GM19324 (cell line): Measurements from ENCODE around the gene CEL.
A peak's percentile ranks its signal among the peaks of the same experiment; 100 is the strongest.
"Not testable (repeated sequence)": the region's sequence is repeated elsewhere in the genome, so short reads cannot be mapped to it uniquely, and the experiment has no call there.

Experiments
- ATAC-seq: cut with Tn5 transposase; IDR thresholded peaks from one replicate; pipeline ENCODE4 v1.9.1; 2021; ENCODE audit warnings: mild to moderate bottlenecking, moderate library complexity; ENCODE audit not compliant: unreplicated experiment, low FRiP score

The CEL gene

GRCh38 chr9:133061764-133062145 lies at the start of gene CEL:
Gene CEL, plus strand, starts transcription at chr9:133061981. Its CDS starts 22 bp downstream, at chr9:133062003.
- not testable (repeated sequence) for ATAC-seq

- ATAC-seq = no peak
These were observed 47.1 kb upstream of the CEL start for GRCh38 chr9:133014696-133015095.

- ATAC-seq = no peak
These were observed 38.5 kb upstream of the CEL start for GRCh38 chr9:133023117-133023890.

- no peak for ATAC-seq
These were observed 35.4 kb upstream of the CEL start for GRCh38 chr9:133026426-133026825.

GRCh38 chr9:133027134-133027533 lies 34.6 kb upstream of the CEL start:
- no peak for ATAC-seq

- no peak for ATAC-seq
These were observed 33.6 kb upstream of the CEL start for GRCh38 chr9:133028221-133028620.

GRCh38 chr9:133029994-133030316 lies 31.8 kb upstream of the CEL start:
- no peak for ATAC-seq

GRCh38 chr9:133030317-133031129 lies 31.3 kb upstream of the CEL start, which contains the start of gene GTF3C5:
Gene GTF3C5, plus strand, starts transcription at chr9:133030997. Its CDS starts 15 bp downstream, at chr9:133031012.
- ATAC-seq = peak; percentile 93

- ATAC-seq = no peak
These were observed 30.7 kb upstream of the CEL start for GRCh38 chr9:133031130-133031422.

- no peak for ATAC-seq
These were observed 30.3 kb upstream of the CEL start for GRCh38 chr9:133031496-133031911.

GRCh38 chr9:133032171-133032570 lies 29.6 kb upstream of the CEL start:
- no peak for ATAC-seq

- ATAC-seq = no peak
These were observed 26.1 kb upstream of the CEL start for GRCh38 chr9:133035669-133036068.

GRCh38 chr9:133037775-133038515 lies 23.8 kb upstream of the CEL start:
- no peak for ATAC-seq

- not testable (repeated sequence) for ATAC-seq
These were observed 20.8 kb upstream of the CEL start for GRCh38 chr9:133040892-133041479.

GRCh38 chr9:133041958-133042357 lies 19.8 kb upstream of the CEL start:
- ATAC-seq = no peak

GRCh38 chr9:133042676-133043075 lies 19.1 kb upstream of the CEL start:
- no peak for ATAC-seq

- ATAC-seq = no peak
These were observed 18.2 kb upstream of the CEL start for GRCh38 chr9:133043449-133044035.

- ATAC-seq = no peak
These were observed 17.7 kb upstream of the CEL start for GRCh38 chr9:133044125-133044524.

- no peak for ATAC-seq
These were observed 17.1 kb upstream of the CEL start for GRCh38 chr9:133044661-133045060.

GRCh38 chr9:133045132-133045531 lies 16.6 kb upstream of the CEL start:
- ATAC-seq = no peak
